Activated B cell treated with CpG ODN at 0.5 μM for 24 hours (primary cell): ENCODE measurements around the gene OTULINL. TPM values are rescaled to one million over a fixed set of nuclear protein-coding genes. Genes with fewer than 3 reads are reported as not detected.

Source experiments
- ATAC-seq: fragments of 200-7000 bp; cut with Tn5 transposase; one replicate; pipeline ENCODE4 v1.10.0; 2021; ENCODE audit warnings: low read depth, mild to moderate bottlenecking, moderate library complexity
- CTCF ChIA-PET: fragments of 350-600 bp; sonication (Branson Sonifier 250); formaldehyde crosslinking; loops from one replicate; lab custom pipeline; 2021; ENCODE audit warnings: antibody characterized with exemption; lab: Charles Lee
- POLR2A ChIA-PET: fragments of 350-600 bp; sonication (Branson Sonifier 250); formaldehyde crosslinking; loops from one replicate; lab custom pipeline; 2021; ENCODE audit warnings: antibody characterized with exemption; lab: Charles Lee
- DNase-seq: peaks from one replicate; pipeline ENCODE4 v3.0.0; 2022
- H3K27ac Mint-ChIP-seq: one replicate; pipeline ENCODE4 v1.8.0; 2020; ENCODE audit warnings: mixed read lengths
- H3K27me3 Mint-ChIP-seq: one replicate; pipeline ENCODE4 v1.8.0; 2021; ENCODE audit warnings: mixed read lengths
- H3K36me3 Mint-ChIP-seq: one replicate; pipeline ENCODE4 v1.8.0; 2021; ENCODE audit warnings: low read depth, mixed read lengths
- H3K4me1 Mint-ChIP-seq: one replicate; pipeline ENCODE4 v1.8.0; 2021; ENCODE audit warnings: mixed read lengths
- H3K4me3 Mint-ChIP-seq: one replicate; pipeline ENCODE4 v1.8.0; 2020; ENCODE audit warnings: mild to moderate bottlenecking, mixed read lengths
- H3K9me3 Mint-ChIP-seq: one replicate; pipeline ENCODE4 v1.8.0; 2020; ENCODE audit warnings: mixed read lengths
- CTCF ChIP-seq: fragments of 200-600 bp; IDR thresholded peaks from one replicate; pipeline ENCODE4 v1.8.0; 2022; ENCODE audit warnings: antibody characterized with exemption, mild to moderate bottlenecking
- intact Hi-C: fragments of 100-400 bp; cut with micrococcal nuclease; formaldehyde crosslinking; loops from one replicate; pipeline ENCODE4 v1.15.1; 2024
- total RNA-seq: library from RNA; stranded (reverse); gene quantifications from 2 replicates; pipeline ENCODE4 v1.2.3, GENCODE V29; 2022

OTULINL gene
- total RNA-seq, 1 donor from 2014 or later: 0.69 TPM

- H3K9me3 Mint-ChIP-seq: no peaks in the 10 kb centered on the region
- POLR2A ChIA-PET: no interaction called here
- H3K36me3 Mint-ChIP-seq: no peaks in the 10 kb centered on the region
- H3K27ac Mint-ChIP-seq: no peak overlapping the region
- ATAC-seq: no peak
- no peak for TF ChIP-seq CTCF
- CTCF ChIA-PET: no interaction called here
- no peaks in the 10 kb centered on the region for H3K4me1 Mint-ChIP-seq
- no peak for DNase-seq
- no peaks in the 10 kb centered on the region for H3K27me3 Mint-ChIP-seq
- intact Hi-C loops: no loop called here
- no peak overlapping the region for H3K4me3 Mint-ChIP-seq
Measured at GRCh38 chr5:14607104-14607503, 25.5 kb downstream of the OTULINL start.

GRCh38 chr5:14608169-14608568, 26.6 kb downstream of the OTULINL start:
- ChIA-PET CTCF (no interaction called here), POLR2A (no interaction called here)
- Mint-ChIP-seq H3K27me3 (no peaks in the 10 kb centered on the region), H3K9me3 (no peaks in the 10 kb centered on the region), H3K27ac (no peak overlapping the region), H3K4me1 (no peaks in the 10 kb centered on the region), H3K4me3 (no peak overlapping the region), H3K36me3 (no peaks in the 10 kb centered on the region)
- no peak for TF ChIP-seq CTCF
- DNase-seq: no peak
- no peak for ATAC-seq
- intact Hi-C loops: no loop called here

- CTCF ChIA-PET: no interaction called here
Measured at GRCh38 chr5:14611737-14612136, 30.1 kb downstream of the OTULINL start.

GRCh38 chr5:14614490-14614889, 32.9 kb downstream of the OTULINL start:
- H3K36me3 Mint-ChIP-seq: no peaks in the 10 kb centered on the region

More at GRCh38 chr5:14611737-14612136, 30.1 kb downstream of the OTULINL start:
- no peak overlapping the region for H3K27ac Mint-ChIP-seq
- no peaks in the 10 kb centered on the region for H3K4me1 Mint-ChIP-seq
- ATAC-seq (no peak), DNase-seq (no peak)
- H3K4me3 Mint-ChIP-seq: no peak overlapping the region
- intact Hi-C loops: no loop called here
- TF ChIP-seq CTCF: no peak
- H3K9me3 Mint-ChIP-seq: no peaks in the 10 kb centered on the region
- H3K36me3 Mint-ChIP-seq: no peaks in the 10 kb centered on the region
- POLR2A ChIA-PET: no interaction called here
- no peaks in the 10 kb centered on the region for H3K27me3 Mint-ChIP-seq

GRCh38 chr5:14615365-14615764, 33.8 kb downstream of the OTULINL start:
- CTCF ChIA-PET: no interaction called here
- no peak overlapping the region for H3K27ac Mint-ChIP-seq

More at GRCh38 chr5:14614490-14614889, 32.9 kb downstream of the OTULINL start:
- Mint-ChIP-seq H3K4me3 (no peak overlapping the region), H3K27ac (no peak overlapping the region), H3K27me3 (peaks cover 4% of the 10 kb centered on the region), H3K9me3 (no peaks in the 10 kb centered on the region), H3K4me1 (no peaks in the 10 kb centered on the region)
- ATAC-seq: no peak
- ChIA-PET CTCF (no interaction called here), POLR2A (no interaction called here)
- TF ChIP-seq CTCF: no peak
- intact Hi-C loops: no loop called here
- DNase-seq: no peak

More at GRCh38 chr5:14615365-14615764, 33.8 kb downstream of the OTULINL start:
- no peak for DNase-seq
- no peak for ATAC-seq
- H3K4me1 Mint-ChIP-seq: no peaks in the 10 kb centered on the region
- no peak overlapping the region for H3K4me3 Mint-ChIP-seq
- no peaks in the 10 kb centered on the region for H3K9me3 Mint-ChIP-seq
- H3K36me3 Mint-ChIP-seq: no peaks in the 10 kb centered on the region
- H3K27me3 Mint-ChIP-seq: peaks cover 4% of the 10 kb centered on the region
- POLR2A ChIA-PET: no interaction called here
- intact Hi-C loops: no loop called here
- no peak for TF ChIP-seq CTCF
